Measurements from ENCODE around the gene RBP7. TPM values are rescaled to one million over a fixed set of nuclear protein-coding genes. Genes with fewer than 3 reads are reported as not detected.

RBP7 gene
- total RNA-seq (10 to 100 TPM; 15.5 to 46.4 (median 24.4) TPM), polyA plus RNA-seq (100 to 1,000 TPM in 1 of 2 donors, 10 to 100 TPM in 1; 54.7 to 106 TPM)
- long read RNA-seq, donor 1, transcript RBP7-201 (4 exons, 636 nt): major isoform, 6 of 7 reads
- long read RNA-seq, donor 1, partial matches to known transcripts: 0 of 7 reads
- long read RNA-seq, donor 1, other reads (novel, unspliced or antisense): 0 of 7 reads
- long read RNA-seq, donor 2, transcript RBP7-201 (4 exons, 636 nt): major isoform, 10 of 15 reads
- long read RNA-seq, donor 2, partial matches to known transcripts: 5 of 15 reads
- long read RNA-seq, donor 2, other reads (novel, unspliced or antisense): 0 of 15 reads
- long read RNA-seq, donor 3, transcript RBP7-201 (4 exons, 636 nt): major isoform, 8 of 8 reads
- long read RNA-seq, donor 3, partial matches to known transcripts: 0 of 8 reads
- long read RNA-seq, donor 3, other reads (novel, unspliced or antisense): 0 of 8 reads

- Histone ChIP-seq H3K4me1 (peaks cover 3 to 47% (median 31%) of the 10 kb centered on the region in 9 donors), H3K4me3 (peak within 1 kb of the TSS; percentile 65 to 77 (median 70)), H3K36me3 (no peaks in the 10 kb centered on the region), H3K9me3 (peaks cover 0 to 3% (median 0%) of the 10 kb centered on the region in 11 donors), H3K27me3 (peaks cover 0 to 41% (median 11%) of the 10 kb centered on the region in 7 donors), H3K27ac (peak within 1 kb of the TSS; percentile 46 to 89 (median 81))
- ATAC-seq (peak; percentile 63 to 75 (median 72)), DNase-seq (peak; percentile 6 to 37)
- intact Hi-C loops (cut with DNase I): loop anchor here in 1 of 10 donors (5.0 kb wide), 1 partner anchor 35 kb away; no protein-coding TSS in a partner anchor
- 7 to 10% methylated on average over 52 to 71 of the region's 71 CpGs for WGBS, 2 donors
- peak in 2 of 9 donors; percentile 8 to 20 for TF ChIP-seq CTCF (IDR thresholded peaks at IDR 0.05)
Measured at GRCh38 chr1:9996624-9997582, at the start of gene RBP7. Gene RBP7, plus strand, starts transcription at chr1:9997228. Its CDS starts 31 bp downstream, at chr1:9997259.

- Histone ChIP-seq H3K36me3 (peaks cover 0 to 12% (median 0%) of the 10 kb centered on the region in 9 donors), H3K9me3 (no peaks in the 10 kb centered on the region), H3K27ac (no peak overlapping the region), H3K27me3 (no peaks in the 10 kb centered on the region), H3K4me1 (peaks cover 0 to 5% (median 0%) of the 10 kb centered on the region in 9 donors), H3K4me3 (no peak overlapping the region)
- intact Hi-C loops (cut with DNase I): loop anchor here in 1 of 10 donors (5.0 kb wide), 1 partner anchor 35 kb away; no protein-coding TSS in a partner anchor
- DNase-seq (no peak), ATAC-seq (no peak)
- WGBS, 2 donors: 67 to 75% methylated on average over 8 of the region's 8 CpGs
- TF ChIP-seq CTCF (IDR thresholded peaks at IDR 0.05): no peak
Measured at GRCh38 chr1:9957726-9958125, 39.3 kb upstream of the RBP7 start.

GRCh38 chr1:9960011-9960410 is 37.0 kb upstream of the RBP7 start:
- intact Hi-C loops (cut with DNase I): loop anchor here in 1 of 10 donors (5.0 kb wide), 1 partner anchor 37 kb away; the partner anchor contains the start of gene RBP7
- H3K4me1 ChIP-seq: peaks cover 0 to 5% (median 0%) of the 10 kb centered on the region in 9 donors
- DNase-seq: no peak
- WGBS, 2 donors: 78 to 90% methylated on average over 4 of the region's 4 CpGs
- peaks cover 0 to 13% (median 0%) of the 10 kb centered on the region in 9 donors for H3K36me3 ChIP-seq
- TF ChIP-seq CTCF (IDR thresholded peaks at IDR 0.05): no peak
- no peak overlapping the region for H3K27ac ChIP-seq
- H3K4me3 ChIP-seq: no peak overlapping the region
- no peaks in the 10 kb centered on the region for H3K27me3 ChIP-seq
- H3K9me3 ChIP-seq: no peaks in the 10 kb centered on the region
- no peak for ATAC-seq
